H1 (cell line): ENCODE data around the gene ZNF382. TPM values are rescaled to one million over a fixed set of nuclear protein-coding genes. Genes with fewer than 3 reads are reported as not detected.

ENCODE experiments used
- CTCF ChIA-PET: fragments of 300-600 bp; sonication (Branson Sonifier 250); formaldehyde crosslinking; loops from one replicate; lab custom pipeline; 2021; ENCODE audit not compliant: partially characterized antibody; lab: Charles Lee
- POLR2A ChIA-PET: fragments of 300-600 bp; sonication (Branson Sonifier 250); formaldehyde crosslinking; loops from one replicate; lab custom pipeline; 2021; ENCODE audit warnings: inconsistent platforms; ENCODE audit not compliant: partially characterized antibody; lab: Charles Lee
- DNase-seq, 2 experiments: peaks; one replicate each; pipeline versions ENCODE4 v3.0.0 to v3.0.0-alpha.2; 2010 to 2022; ENCODE audit warnings: low spot score in 2 of 2, low read depth in 1 of 2, mixed read lengths in 1 of 2
- FAIRE-seq: peaks from 2 replicates; lab custom pipeline; 2011; peaks lifted over from hg19 to GRCh38; lab: Jason Lieb, UNC
- H2AFZ ChIP-seq: 2 replicates; pipeline ENCODE4 v1.8.1; 2012; ENCODE audit warnings: low read length, inconsistent platforms
- H2AK5ac ChIP-seq: 2 replicates; pipeline ENCODE4 v1.6.1; 2013; ENCODE audit warnings: low read depth, low read length
- H2BK120ac ChIP-seq: replicated peaks from 2 replicates; pipeline ENCODE3; 2013; ENCODE audit warnings: low read depth, low read length, inconsistent platforms
- H2BK12ac ChIP-seq: 2 replicates; pipeline ENCODE4 v1.6.1; 2013; ENCODE audit warnings: low read depth, low read length
- H2BK15ac ChIP-seq: 2 replicates; pipeline ENCODE4 v1.6.1; 2013; ENCODE audit warnings: low read length
- H2BK20ac ChIP-seq: 2 replicates; pipeline ENCODE4 v1.6.1; 2013; ENCODE audit warnings: low read length
- H2BK5ac ChIP-seq: 2 replicates; pipeline ENCODE4 v1.6.1; 2013; ENCODE audit warnings: low read depth, low read length
- H3K14ac ChIP-seq: 2 replicates; pipeline ENCODE4 v1.6.1; 2013; ENCODE audit warnings: inconsistent platforms; ENCODE audit not compliant: insufficient read length
- H3K18ac ChIP-seq: 2 replicates; pipeline ENCODE4 v1.6.1; 2013; ENCODE audit warnings: low read length; ENCODE audit errors: extremely low read depth
- H3K23ac ChIP-seq: 2 replicates; pipeline ENCODE4 v1.6.1; 2013; ENCODE audit warnings: inconsistent platforms; ENCODE audit not compliant: insufficient read length
- H3K23me2 ChIP-seq: 2 replicates; pipeline ENCODE4 v1.6.1; 2013; ENCODE audit warnings: low read depth, low read length
- H3K27ac ChIP-seq: 2 replicates; pipeline ENCODE4 v1.6.1; 2011; ENCODE audit warnings: low read depth, low read length, inconsistent platforms
- H3K27me3 ChIP-seq, 4 experiments: replicated peaks in 1 of 4; 1 replicate in 1 of 4; 2 replicates in 3 of 4; pipeline versions ENCODE4 v1.6.1 to v1.8.1; 2011 to 2013; ENCODE audit warnings: low read length in 3 of 4, mild to moderate bottlenecking in 3 of 4, inconsistent platforms in 2 of 4, mixed read lengths in 2 of 4, moderate library complexity in 1 of 4; ENCODE audit not compliant: control insufficient read depth in 3 of 4, insufficient read depth in 3 of 4; ENCODE audit errors: extremely low read depth in 1 of 4
- H3K36me3 ChIP-seq, 4 experiments: 2 replicates each; pipeline versions ENCODE4 v1.6.1 to v1.8.1; 2011 to 2013; ENCODE audit warnings: mild to moderate bottlenecking in 4 of 4, low read length in 3 of 4, moderate library complexity in 2 of 4, control low read depth in 1 of 4, inconsistent platforms in 1 of 4; ENCODE audit not compliant: insufficient read depth in 4 of 4, control insufficient read depth in 2 of 4
- H3K4ac ChIP-seq: replicated peaks from 2 replicates; pipeline ENCODE3; 2013; ENCODE audit warnings: low read length, low read depth, mixed read lengths, inconsistent platforms; ENCODE audit not compliant: insufficient read length
- H3K4me1 ChIP-seq, 4 experiments: replicated peaks in 1 of 4; 1 replicate in 1 of 4; 2 replicates in 3 of 4; pipeline versions ENCODE4 v1.6.1 to v1.8.1; 2011 to 2013; ENCODE audit warnings: low read length in 3 of 4, inconsistent platforms in 2 of 4, mixed read lengths in 1 of 4; ENCODE audit not compliant: insufficient read depth in 4 of 4, control insufficient read depth in 3 of 4
- H3K4me2 ChIP-seq, 2 experiments: 2 replicates each; pipeline versions ENCODE4 v1.6.1 to v1.8.1; 2011 to 2013; ENCODE audit warnings: low read depth in 2 of 2, low read length in 2 of 2, control low read depth in 1 of 2, inconsistent platforms in 1 of 2, mild to moderate bottlenecking in 1 of 2; ENCODE audit not compliant: insufficient read depth in 1 of 2
- H3K4me3 ChIP-seq, 4 experiments: fragments of 200-600, 300-600 bp in 1 of 4; sonication (generic), shearing (Covaris generic), sonication (Bioruptor Twin) in 1 of 4; 2 replicates each; pipeline versions ENCODE4 v1.5.1 to v1.8.1; 2011 to 2016; ENCODE audit warnings: low read length in 4 of 4, low read depth in 3 of 4, control low read depth in 2 of 4, inconsistent platforms in 2 of 4, mild to moderate bottlenecking in 2 of 4, mixed read lengths in 1 of 4, moderate library complexity in 1 of 4; ENCODE audit not compliant: insufficient read depth in 2 of 4; ENCODE audit errors: extremely low read depth in 1 of 4
- H3K56ac ChIP-seq: replicated peaks from 2 replicates; pipeline ENCODE3; 2013; ENCODE audit warnings: low read depth, mild to moderate bottlenecking, mixed read lengths, low read length, inconsistent platforms; ENCODE audit not compliant: insufficient read length
- H3K79me1 ChIP-seq: 2 replicates; pipeline ENCODE4 v1.6.1; 2013; ENCODE audit warnings: low read depth, low read length, control low read depth
- H3K79me2 ChIP-seq, 2 experiments: 2 replicates each; pipeline versions ENCODE4 v1.6.1 to v1.8.1; 2012 to 2013; ENCODE audit warnings: low read length in 2 of 2, mild to moderate bottlenecking in 2 of 2, inconsistent platforms in 1 of 2; ENCODE audit not compliant: insufficient read depth in 2 of 2, control insufficient read depth in 1 of 2
- H3K9ac ChIP-seq, 4 experiments: replicated peaks in 1 of 4; 1 replicate in 1 of 4; 2 replicates in 3 of 4; pipeline versions ENCODE4 v1.6.1 to v1.8.1; 2011 to 2013; ENCODE audit warnings: low read depth in 3 of 4, low read length in 3 of 4, control low read depth in 2 of 4, mild to moderate bottlenecking in 2 of 4, moderate library complexity in 2 of 4, inconsistent platforms in 1 of 4; ENCODE audit errors: extremely low read depth in 1 of 4
- H3K9me3 ChIP-seq, 2 experiments: 2 replicates each; pipeline versions ENCODE4 v1.6.1 to v1.8.1; 2012 to 2013; ENCODE audit warnings: mild to moderate bottlenecking in 2 of 2, moderate library complexity in 2 of 2, control low read depth in 1 of 2, inconsistent platforms in 1 of 2, low read depth in 1 of 2, low read length in 1 of 2, mixed read lengths in 1 of 2; ENCODE audit not compliant: insufficient read depth in 2 of 2
- H4K20me1 ChIP-seq, 2 experiments: replicated peaks in 1 of 2; 2 replicates each; pipeline versions ENCODE3 to v1.8.1; 2011 to 2013; ENCODE audit warnings: inconsistent platforms in 2 of 2, low read length in 2 of 2, mild to moderate bottlenecking in 1 of 2; ENCODE audit not compliant: insufficient read depth in 2 of 2, control insufficient read depth in 1 of 2
- H4K5ac ChIP-seq: 2 replicates; pipeline ENCODE4 v1.6.1; 2013; ENCODE audit warnings: low read length, low read depth, mixed read lengths, inconsistent platforms; ENCODE audit not compliant: insufficient read length
- H4K8ac ChIP-seq: 2 replicates; pipeline ENCODE4 v1.8.0; 2013; ENCODE audit warnings: mild to moderate bottlenecking, moderate library complexity, low read length, inconsistent platforms; ENCODE audit not compliant: insufficient read depth; ENCODE audit errors: extremely low read depth
- H4K91ac ChIP-seq: replicated peaks from 2 replicates; pipeline ENCODE3; 2013; ENCODE audit warnings: low read length, mixed read lengths, inconsistent platforms; ENCODE audit not compliant: insufficient read length
- CBX8 ChIP-seq: fragments of 300-800, 300-1000 bp; sonication (generic); IDR thresholded peaks from 2 replicates; pipeline ENCODE4 v1.7.1; 2016; ENCODE audit warnings: low read depth, low read length, borderline replicate concordance
- EZH2 ChIP-seq: fragments of 200-600 bp; sonication (generic); IDR thresholded peaks from 2 replicates; pipeline ENCODE4 v1.7.1; 2012; ENCODE audit warnings: low read depth, mild to moderate bottlenecking, moderate library complexity, low read length, inconsistent platforms; ENCODE audit not compliant: severe bottlenecking
- POLR2A ChIP-seq, 2 experiments: IDR thresholded peaks; 1 replicate in 1 of 2; 2 replicates in 1 of 2; pipeline ENCODE4 v1.6.1; 2011; ENCODE audit warnings: low read depth in 2 of 2, low read length in 2 of 2, mild to moderate bottlenecking in 2 of 2; ENCODE audit errors: control extremely low read depth in 1 of 2
- RBBP5 ChIP-seq: IDR thresholded peaks from 2 replicates; pipeline ENCODE4 v1.7.1; 2012; ENCODE audit warnings: low read depth, mild to moderate bottlenecking, inconsistent platforms, low read length, moderate library complexity, borderline replicate concordance
- SRF ChIP-seq: IDR thresholded peaks from 2 replicates; pipeline ENCODE4 v1.6.1; 2011; ENCODE audit warnings: mild to moderate bottlenecking, low read depth, low read length, moderate library complexity
- WGBS, 2 experiments: shearing (Covaris generic) in 1 of 2; methylation state at CpG; one replicate each; pipeline versions ENCODE4 v1.1.6 to v1.1.7; 2013 to 2015; ENCODE audit warnings: low lambda C conversion rate in 2 of 2, mixed read lengths in 2 of 2, inconsistent platforms in 1 of 2, low coverage in 1 of 2, missing lambda C conversion rate in 1 of 2; ENCODE audit not compliant: insufficient replicate concordance in 2 of 2, insufficient coverage in 1 of 2, insufficient read length in 1 of 2; ENCODE audit errors: extremely low coverage in 1 of 2, missing lambda C conversion rate in 1 of 2; 5-methylcytosine and 5-hydroxymethylcytosine counted together
- polyA plus RNA-seq, 7 experiments: library from polyadenylated mRNA; depleted of rRNA in 3 of 7; stranded (reverse) in 5 of 7; unstranded in 2 of 7; fragments of >200 nt in 5 of 7; fragments of 200-250 nt in 2 of 7; gene quantifications; 1 replicate in 5 of 7; 2 replicates in 1 of 7; 4 replicates in 1 of 7; pipeline versions ENCODE4 v1.2.1 to v1.2.3, GENCODE V29; 2011 to 2013; ENCODE audit warnings: missing spikeins in 2 of 7, mixed read lengths in 2 of 7
- total RNA-seq: library from RNA; stranded (reverse); fragmentation: NEBNext Ultra II Directional; extraction: Animal tissue kit (Norgen Biotek cat#: 25700); gene quantifications from 2 replicates; pipeline ENCODE4 v1.2.1, GENCODE V29; 2021

ZNF382 gene
- total and polyA plus RNA-seq, 2 of the 8 experiments (the other 6 are each of a cell fraction or from before 2014, with no cell fraction given) = 1.9 to 6.3 TPM

GRCh38 chr19:36672368-36672767, 67.3 kb downstream of the ZNF382 start:
- Histone ChIP-seq H4K91ac (no peak overlapping the region), H4K5ac (no peak overlapping the region), H2AFZ (no peak overlapping the region), H2BK5ac (no peak overlapping the region), H3K9me3 (no peaks in the 10 kb centered on the region; a peak in 1 of 4 replicates), H3K4me1 (peaks cover 0 to 2% (median 0%) of the 10 kb centered on the region in 4 experiments; a peak in 1 of 7 replicates), H4K8ac (no peak overlapping the region), H3K36me3 (no peaks in the 10 kb centered on the region), H2BK12ac (no peak overlapping the region), H3K14ac (no peak overlapping the region), H3K23me2 (no peaks in the 10 kb centered on the region), H3K27me3 (no peaks in the 10 kb centered on the region), H2BK20ac (no peak overlapping the region), H3K9ac (no peak overlapping the region), H3K4me2 (no peak overlapping the region), H3K79me2 (peaks cover 4 to 39% of the 10 kb centered on the region in 2 experiments; a peak in 3 of 4 replicates), H3K56ac (no peak overlapping the region), H3K4me3 (no peak overlapping the region), H3K79me1 (peaks cover 6% of the 10 kb centered on the region; the same call in 1 of the 2 replicates), H2BK15ac (no peak overlapping the region), H2BK120ac (no peak overlapping the region), H2AK5ac (no peak overlapping the region), H3K23ac (no peak overlapping the region), H3K4ac (no peak overlapping the region), H3K18ac (no peak overlapping the region), H3K27ac (no peak overlapping the region), H4K20me1 (peaks cover 0 to 8% of the 10 kb centered on the region in 2 experiments)
- CTCF ChIA-PET = no interaction called here
- DNase-seq (no peak), FAIRE-seq (no peak)
- POLR2A ChIA-PET = interaction anchor here (1.3 kb wide), 1 partner anchor 15 kb away, joined by 4 read pairs; the partner anchor contains the start of gene ZNF567
- WGBS, 2 experiments = 90% methylated on average over 1 of the region's 1 CpG; no CpG with 5 or more reads in 1 of the 2 experiments
- no peak for TF ChIP-seq POLR2A (IDR thresholded peaks at IDR 0.05; ENCODE audit: control extremely low read depth in 1 of 2, low read depth in 2 of 2, low read length in 2 of 2)
- TF ChIP-seq RBBP5 = no peak
- no peak for TF ChIP-seq CBX8
- TF ChIP-seq SRF = no peak
- no peak for TF ChIP-seq EZH2
